OCI-LY7 (cell line): ENCODE data around the gene NR3C1. TPM values are rescaled to one million over a fixed set of nuclear protein-coding genes. Genes with fewer than 3 reads are reported as not detected.
"Not testable (repeated sequence)": the region's sequence is repeated elsewhere in the genome, so short reads cannot be mapped to it uniquely, and the experiment has no call there.

ENCODE experiments used
- BruUV-seq: library from RNA; stranded (reverse); fragments of 400-500 nt; replicated peaks from 2 replicates; lab custom pipeline; 2021; lab: Mats Ljungman, UMichigan
- CTCF ChIA-PET: fragments of 300-600 bp; sonication (Branson Sonifier 250); formaldehyde crosslinking; loops from one replicate; lab custom pipeline; 2022; ENCODE audit warnings: antibody characterized with exemption; ENCODE audit not compliant: unreplicated experiment; lab: Charles Lee
- POLR2A ChIA-PET: fragments of 300-600 bp; sonication (Branson Sonifier 250); formaldehyde crosslinking; loops from one replicate; lab custom pipeline; 2022; ENCODE audit warnings: antibody characterized with exemption; lab: Charles Lee
- DNase-seq: peaks from one replicate; pipeline ENCODE4 v3.0.0-alpha.2; 2015; ENCODE audit warnings: low spot score
- H2AFZ ChIP-seq: fragments of 200-600 bp; sonication (generic), shearing (Covaris generic); 2 replicates; pipeline ENCODE4 v1.6.1; 2014; ENCODE audit warnings: mild to moderate bottlenecking, antibody characterized with exemption, low read length, moderate library complexity
- H3K27ac ChIP-seq: fragments of 200-600 bp; sonication (generic); 2 replicates; pipeline ENCODE4 v1.5.1; 2014; ENCODE audit warnings: mixed run types, low read depth, mild to moderate bottlenecking, moderate library complexity, low read length, inconsistent platforms; ENCODE audit not compliant: poor library complexity, severe bottlenecking
- H3K36me3 ChIP-seq: fragments of 200-600 bp; sonication (generic); 2 replicates; pipeline ENCODE4 v1.6.1; 2014; ENCODE audit warnings: mild to moderate bottlenecking, antibody characterized with exemption, low read length, moderate library complexity, mixed read lengths; ENCODE audit not compliant: insufficient read depth
- H3K4me1 ChIP-seq: fragments of 200-600 bp; sonication (generic); 2 replicates; pipeline ENCODE4 v1.5.1; 2014; ENCODE audit warnings: mild to moderate bottlenecking, low read length; ENCODE audit not compliant: insufficient read depth, poor library complexity, severe bottlenecking
- H3K4me2 ChIP-seq: fragments of 200-600 bp; sonication (generic); 2 replicates; pipeline ENCODE4 v1.6.1; 2014; ENCODE audit warnings: mild to moderate bottlenecking, low read length
- H3K4me3 ChIP-seq: fragments of 200-600 bp; sonication (generic); 2 replicates; pipeline ENCODE4 v1.5.1; 2014; ENCODE audit warnings: mild to moderate bottlenecking, low read depth, low read length; ENCODE audit not compliant: poor library complexity, severe bottlenecking
- H3K79me2 ChIP-seq: fragments of 200-600 bp; sonication (generic); 2 replicates; pipeline ENCODE4 v1.6.1; 2016; ENCODE audit warnings: low read depth, mild to moderate bottlenecking, low read length, moderate library complexity, mixed read lengths; ENCODE audit not compliant: insufficient read depth
- H3K9me2 ChIP-seq: fragments of 200-600 bp; sonication (generic); 2 replicates; pipeline ENCODE4 v1.6.1; 2016; ENCODE audit warnings: mild to moderate bottlenecking, low read length, mixed read lengths; ENCODE audit not compliant: insufficient read depth
- H3K9me3 ChIP-seq: fragments of 200-600 bp; sonication (generic); 2 replicates; pipeline ENCODE4 v1.6.1; 2014; ENCODE audit warnings: mild to moderate bottlenecking, mixed run types, low read length, mixed read lengths
- H4K20me1 ChIP-seq: fragments of 200-600 bp; sonication (generic); 2 replicates; pipeline ENCODE4 v1.6.1; 2014; ENCODE audit warnings: mild to moderate bottlenecking, antibody characterized with exemption, low read length, moderate library complexity, mixed read lengths; ENCODE audit not compliant: insufficient read depth
- CTCF ChIP-seq: fragments of 200-600 bp; sonication (generic); conservative IDR thresholded peaks from 2 replicates; pipeline ENCODE4 v1.5.1; 2014; ENCODE audit warnings: mild to moderate bottlenecking, antibody characterized with exemption, low read length, moderate library complexity, mixed read lengths
- EZH2phosphoT487 ChIP-seq: fragments of 200-600 bp; sonication (generic); IDR thresholded peaks from 2 replicates; pipeline ENCODE4 v1.6.1; 2018; ENCODE audit warnings: low read depth, borderline replicate concordance, mild to moderate bottlenecking, mixed run types, antibody characterized with exemption, low read length, moderate library complexity, mixed read lengths
- intact Hi-C: fragments of 100-400 bp; cut with micrococcal nuclease; formaldehyde crosslinking; loops from one replicate; pipeline ENCODE4 v1.10.0; 2022; ENCODE audit not compliant: unreplicated experiment
- total RNA-seq, 2 experiments: library from RNA; depleted of rRNA in 1 of 2; stranded (reverse); fragments of >200 nt in 1 of 2; shearing (Covaris generic) in 1 of 2; gene quantifications; 2 replicates each; pipeline ENCODE4 v1.2.3, GENCODE V29; 2014 to 2022

The NR3C1 gene
- total RNA-seq, 2 experiments from 2014 or later: 45.6 to 106 TPM

- H3K4me1 ChIP-seq: peaks cover 7% of the 10 kb centered on the region
- H3K9me3 ChIP-seq: peaks cover 55% of the 10 kb centered on the region
- BruUV-seq: no TSS peak
- peaks cover 63% of the 10 kb centered on the region for H3K79me2 ChIP-seq
- H4K20me1 ChIP-seq: no peaks in the 10 kb centered on the region
- H3K4me2 ChIP-seq: no peak overlapping the region
- CTCF ChIA-PET: no interaction called here
- H3K27ac ChIP-seq: no peak overlapping the region
- intact Hi-C loops: no loop called here
- peaks cover 68% of the 10 kb centered on the region for H3K36me3 ChIP-seq
- POLR2A ChIA-PET: interaction anchor here (1.0 kb wide), 1 partner anchor 20 kb away, joined by 3 read pairs; no protein-coding TSS in a partner anchor
- no peak overlapping the region for H2AFZ ChIP-seq
- no peaks in the 10 kb centered on the region for H3K9me2 ChIP-seq
- no peak for TF ChIP-seq CTCF
- TF ChIP-seq EZH2phosphoT487: no peak
- DNase-seq: no peak
- no peak overlapping the region for H3K4me3 ChIP-seq
Measured at GRCh38 chr5:143329843-143330242, 73.6 kb downstream of the NR3C1 start.

GRCh38 chr5:143328589-143329220, 74.8 kb downstream of the NR3C1 start:
- Histone ChIP-seq H3K4me1 (peaks cover 7% of the 10 kb centered on the region), H3K36me3 (peaks cover 75% of the 10 kb centered on the region)
- POLR2A ChIA-PET: no interaction called here

GRCh38 chr5:143325086-143325485, 78.4 kb downstream of the NR3C1 start:
- H3K9me2 ChIP-seq, BruUV-seq, intact Hi-C loops, H3K4me1 ChIP-seq, POLR2A ChIA-PET, CTCF ChIA-PET, H3K27ac ChIP-seq, DNase-seq, H2AFZ ChIP-seq, H3K4me3 ChIP-seq, H3K4me2 ChIP-seq, H4K20me1 ChIP-seq: not testable (repeated sequence)
- H3K36me3 ChIP-seq: peaks cover 76% of the 10 kb centered on the region
- H3K79me2 ChIP-seq: peaks cover 84% of the 10 kb centered on the region
- H3K9me3 ChIP-seq: peaks cover 51% of the 10 kb centered on the region

More at GRCh38 chr5:143328589-143329220, 74.8 kb downstream of the NR3C1 start:
- TSS peak; percentile 18 for BruUV-seq
- CTCF ChIA-PET: no interaction called here
- Histone ChIP-seq H3K4me3 (no peak overlapping the region), H3K79me2 (peaks cover 66% of the 10 kb centered on the region), H3K9me3 (peaks cover 57% of the 10 kb centered on the region), H3K4me2 (no peak overlapping the region), H2AFZ (no peak overlapping the region), H3K9me2 (no peaks in the 10 kb centered on the region), H3K27ac (no peak overlapping the region), H4K20me1 (no peaks in the 10 kb centered on the region)
- TF ChIP-seq CTCF (no peak), EZH2phosphoT487 (no peak)
- no peak for DNase-seq
- intact Hi-C loops: no loop called here

- intact Hi-C loops, DNase-seq, H4K20me1 ChIP-seq, H3K4me2 ChIP-seq, H3K9me2 ChIP-seq, BruUV-seq, H3K4me1 ChIP-seq, H3K27ac ChIP-seq, H2AFZ ChIP-seq, H3K4me3 ChIP-seq: not testable (repeated sequence)
- Histone ChIP-seq H3K79me2 (peaks cover 80% of the 10 kb centered on the region), H3K36me3 (peaks cover 60% of the 10 kb centered on the region), H3K9me3 (peaks cover 32% of the 10 kb centered on the region)
- ChIA-PET POLR2A (interaction anchor here (0.6 kb wide), 1 partner anchor 29 kb away, joined by 3 read pairs; no protein-coding TSS in a partner anchor), CTCF (interaction anchor here (0.6 kb wide), 1 partner anchor 140 kb away, joined by 3 read pairs; no protein-coding TSS in a partner anchor)
Measured at GRCh38 chr5:143322931-143323630, 80.4 kb downstream of the NR3C1 start.
